Stimulated activated CD8-positive, alpha-beta memory T cell treated with anti-CD3 and anti-CD28 coated beads, Interleukin-7, amount 100 ng/mL, for 1 hour (primary cell): ENCODE results near the gene KLHL22.

ENCODE experiments used
- DNase-seq, 2 donors: peaks; one replicate each; pipeline ENCODE4 v3.0.0-alpha.2; 2020; ENCODE audit warnings: low read depth in 2 of 2

The KLHL22 gene

DNA sequence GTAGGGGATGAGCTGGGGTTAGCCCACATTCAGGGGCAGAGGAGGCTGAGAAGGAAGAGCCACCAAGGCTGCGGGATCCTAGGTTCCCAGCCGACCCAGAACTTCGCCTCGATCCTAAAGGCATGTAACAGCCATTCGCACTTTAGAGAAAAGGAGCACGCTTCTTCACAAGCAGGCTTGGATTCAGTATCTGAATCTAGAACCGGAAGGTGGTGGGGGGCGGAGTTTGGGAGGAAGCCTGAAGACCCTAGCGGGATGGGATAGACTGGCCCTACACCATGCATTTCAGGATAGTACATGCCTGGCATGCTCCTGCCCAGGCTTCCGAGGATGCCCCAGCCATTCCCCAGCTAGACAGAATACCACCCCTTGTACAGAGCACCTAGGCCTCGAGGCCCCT lies 62.4 kb downstream of the KLHL22 start:
- DNase-seq, result no peak

DNA sequence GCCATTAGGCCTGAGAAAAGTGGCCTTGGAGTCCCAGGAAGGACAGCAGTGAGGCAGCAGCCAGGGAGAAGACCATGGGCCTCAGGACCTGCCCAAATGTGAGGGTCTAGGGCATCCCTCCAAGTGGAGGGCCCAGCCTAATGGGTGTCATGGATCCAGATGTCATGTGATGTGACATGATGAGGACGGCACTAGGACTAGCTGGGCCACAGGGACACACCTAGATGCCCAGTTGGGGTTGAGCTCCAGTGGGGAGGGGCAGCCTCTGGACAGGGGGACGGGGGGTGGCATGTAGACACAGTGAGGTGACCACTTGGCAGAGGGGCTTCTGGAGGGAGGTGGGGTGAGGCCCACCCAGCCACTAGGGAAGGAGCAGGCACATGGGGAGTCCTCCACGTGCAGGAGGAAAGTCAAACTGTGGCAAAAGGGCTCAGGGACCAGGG lies 63.3 kb downstream of the KLHL22 start:
- DNase-seq, result no peak

DNA sequence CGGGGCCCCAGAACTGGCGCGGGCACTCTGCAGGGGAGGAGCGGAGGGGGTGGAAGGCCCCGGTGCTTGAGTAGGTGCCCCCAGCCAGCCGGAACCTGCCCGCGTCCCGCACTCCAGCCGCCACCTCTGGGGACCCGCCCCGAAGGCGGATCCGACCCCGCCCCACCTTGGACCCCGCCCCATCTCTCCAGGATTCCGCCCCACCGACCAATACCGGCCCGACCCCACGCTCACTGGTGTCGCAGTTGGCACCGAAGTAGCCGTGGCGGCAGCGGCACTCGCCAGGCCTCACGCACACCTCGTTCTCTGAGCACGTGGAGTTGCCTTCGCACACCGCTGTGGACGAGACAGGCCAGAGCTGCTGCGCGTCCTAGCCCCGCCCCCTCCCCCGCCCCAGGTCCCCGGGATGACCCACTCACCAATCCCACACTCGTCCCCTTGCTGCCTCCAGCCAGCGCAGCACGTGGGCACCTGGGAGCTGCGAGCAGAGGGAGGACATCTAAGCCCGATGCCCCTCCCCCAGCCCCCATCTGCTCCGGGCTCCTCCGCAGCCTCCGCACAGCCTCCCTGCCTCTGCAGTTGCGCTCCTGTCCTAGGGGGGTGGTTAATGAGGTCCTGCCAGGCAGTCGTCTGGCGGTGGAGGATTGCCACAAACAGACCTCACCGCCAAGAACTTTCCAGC lies 63.9 kb downstream of the KLHL22 start:
- no peak for DNase-seq

DNA sequence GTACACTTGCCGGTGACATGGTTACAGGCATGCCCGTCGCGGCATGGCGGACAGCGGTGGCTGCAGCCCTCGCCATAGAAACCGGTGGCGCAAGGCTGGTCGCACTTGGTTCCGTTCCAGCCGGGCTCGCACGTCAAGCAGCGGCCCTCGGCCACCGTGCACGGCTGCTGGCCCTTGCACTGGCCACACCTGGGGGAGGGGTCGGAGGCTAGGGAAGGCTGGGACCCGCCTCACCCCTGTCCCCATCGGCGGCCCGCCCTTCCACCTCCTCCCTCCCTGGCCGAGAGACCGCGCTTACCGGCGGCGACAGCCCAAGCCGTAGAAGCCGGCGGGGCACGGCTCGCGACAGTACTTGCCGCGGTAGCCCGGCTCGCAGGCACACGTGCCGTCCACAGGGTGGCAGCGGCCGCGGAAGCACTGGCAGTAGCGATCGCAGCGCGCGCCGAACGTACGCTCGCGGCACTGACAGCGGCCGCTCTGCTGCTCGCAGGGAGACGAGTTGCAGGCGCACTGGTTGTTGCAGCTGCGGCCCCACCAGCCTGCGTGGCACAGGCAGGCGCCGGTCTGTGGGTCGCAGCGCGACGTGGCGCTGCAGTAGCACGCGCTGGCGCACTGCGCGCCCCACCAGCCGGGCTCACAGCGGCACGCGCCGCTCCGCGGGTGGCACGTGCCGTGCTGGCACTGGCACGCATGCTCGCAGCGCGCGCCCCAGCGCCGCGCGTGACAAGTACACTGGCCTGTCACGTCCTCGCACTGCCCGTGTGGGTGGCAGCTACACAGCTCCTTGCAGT lies 64.7 kb downstream of the KLHL22 start:
- DNase-seq, result no peak

DNA sequence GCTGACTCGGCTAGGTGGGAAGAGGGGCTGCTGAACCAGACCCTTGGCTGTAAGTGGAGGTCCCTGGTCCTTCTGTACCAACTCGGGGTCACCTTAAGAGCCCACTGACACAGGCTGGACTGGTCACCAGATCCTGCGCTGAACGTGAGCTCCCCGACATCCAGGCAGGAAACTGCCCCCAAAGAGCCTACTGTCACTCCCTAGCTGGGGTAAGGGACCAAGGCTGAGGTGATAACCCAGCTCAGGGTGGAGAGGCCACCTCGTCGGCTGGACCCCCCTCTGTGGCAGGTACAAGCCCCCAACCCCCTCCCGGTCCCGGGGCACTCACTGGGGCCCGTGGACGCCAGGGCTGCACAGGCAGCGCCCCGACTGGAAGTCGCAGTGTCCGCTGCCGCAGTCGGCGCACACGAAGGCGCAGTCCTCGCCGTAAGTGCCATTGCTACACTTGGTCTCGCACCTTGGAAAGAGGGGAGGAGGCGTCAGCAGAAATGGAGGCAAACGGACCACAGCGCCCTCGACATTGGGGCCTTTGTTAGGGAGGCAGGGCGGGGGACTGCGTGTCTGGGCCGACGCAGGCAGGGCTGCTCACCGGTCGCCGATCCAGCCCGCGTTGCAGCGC lies 65.4 kb downstream of the KLHL22 start:
- no peak for DNase-seq

DNA sequence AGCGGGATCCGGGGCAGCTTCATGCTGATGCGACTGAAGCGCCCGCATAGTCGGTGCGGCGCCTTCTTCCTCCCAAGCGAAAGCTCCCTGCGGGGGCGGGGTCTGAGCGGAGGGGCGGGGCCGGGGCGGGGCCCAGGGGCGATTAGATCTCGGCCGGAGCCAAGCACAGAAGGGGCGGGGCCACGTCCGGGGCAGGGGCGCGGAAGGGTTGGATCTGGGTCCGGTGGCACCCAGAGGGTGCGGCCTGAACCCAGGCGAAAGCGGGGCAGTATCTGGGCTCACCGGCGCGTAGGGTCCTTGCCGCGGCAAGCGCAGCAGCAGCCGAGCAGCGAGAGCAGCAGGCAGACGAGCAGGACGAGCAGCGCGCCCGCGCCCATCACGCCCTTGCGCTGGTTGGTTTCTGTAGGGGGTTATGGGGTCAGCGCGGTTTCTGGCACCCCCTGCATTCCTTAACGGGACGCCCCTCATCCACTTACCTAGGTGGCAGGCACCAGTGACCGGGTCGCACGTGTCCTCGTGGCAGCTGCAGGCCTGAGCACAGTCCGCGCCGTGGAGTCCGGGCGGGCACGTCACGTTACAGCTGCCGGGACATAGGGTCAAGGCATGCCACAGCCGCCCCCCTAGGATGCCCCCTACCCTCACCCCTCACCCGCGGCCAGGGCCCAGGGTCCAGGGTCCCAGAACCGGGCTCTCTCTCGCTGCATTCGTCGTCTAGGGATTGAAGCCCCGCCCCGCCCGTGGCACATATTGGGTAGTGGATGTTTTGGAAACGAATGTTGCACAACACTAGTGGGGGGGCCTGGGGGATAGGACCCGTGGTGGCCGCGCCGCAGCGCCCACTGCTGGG lies 66.1 kb downstream of the KLHL22 start:
- DNase-seq, result peak; percentile 63 to 68

DNA sequence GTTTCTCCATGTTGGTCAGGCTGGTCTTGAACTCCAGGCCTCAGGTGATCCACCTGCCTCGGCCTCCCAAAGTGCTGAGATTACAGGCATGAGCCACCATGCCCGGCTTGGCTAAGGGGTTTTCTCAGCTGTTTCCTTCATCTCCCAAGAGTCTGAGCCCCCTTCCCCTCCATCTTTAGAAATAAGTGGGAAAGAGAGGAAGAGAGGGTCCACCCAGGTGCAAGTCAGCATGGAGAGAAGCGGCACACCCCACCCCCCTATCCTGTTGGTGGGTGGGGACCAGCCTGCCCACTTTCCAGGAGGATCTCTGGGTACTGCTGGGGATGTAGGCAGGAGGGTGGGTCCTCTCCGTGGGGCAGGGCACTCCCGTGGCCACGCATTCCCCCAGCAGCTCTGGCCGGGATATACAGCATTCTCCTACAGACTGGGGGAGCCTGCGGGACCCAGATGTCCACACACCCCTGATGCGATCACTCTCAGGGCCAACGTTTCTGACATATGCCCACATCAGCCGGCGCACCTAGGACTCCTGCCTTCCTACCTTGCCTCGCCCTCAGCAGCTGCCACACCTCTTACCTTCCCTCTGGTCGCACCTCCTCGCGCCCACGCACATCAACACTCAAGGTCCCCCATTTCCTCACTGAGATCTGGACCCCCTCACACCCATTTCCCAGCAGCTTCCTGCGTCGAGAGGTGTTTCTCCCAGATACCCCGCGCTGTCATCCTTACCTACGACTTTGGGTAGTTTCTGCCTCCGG lies 66.9 kb downstream of the KLHL22 start:
- no peak for DNase-seq

DNA sequence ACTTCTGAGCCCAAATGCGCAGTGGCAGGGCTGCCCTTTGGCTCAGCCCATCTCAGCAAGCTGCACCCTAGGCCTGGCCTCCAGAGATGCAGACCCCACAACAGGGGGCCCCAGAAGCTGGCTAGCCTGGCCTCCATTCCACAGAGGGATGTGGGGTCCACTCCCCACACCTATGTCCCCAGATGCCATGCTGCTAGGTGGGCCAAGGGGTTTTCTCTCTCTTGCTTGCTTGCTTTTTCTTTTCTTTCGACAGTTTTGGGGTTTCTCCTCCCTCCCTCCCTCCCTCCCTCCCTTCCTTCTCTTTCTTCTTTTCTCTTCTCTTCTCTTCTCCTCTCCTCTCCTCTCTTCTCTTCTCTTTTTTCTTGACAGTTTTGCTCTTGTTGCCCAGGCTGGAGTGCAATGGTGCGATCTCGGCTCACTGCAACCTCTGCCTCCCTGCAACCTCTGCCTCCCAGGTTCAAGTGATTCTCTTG lies 67.6 kb downstream of the KLHL22 start:
- DNase-seq, result no peak

DNA sequence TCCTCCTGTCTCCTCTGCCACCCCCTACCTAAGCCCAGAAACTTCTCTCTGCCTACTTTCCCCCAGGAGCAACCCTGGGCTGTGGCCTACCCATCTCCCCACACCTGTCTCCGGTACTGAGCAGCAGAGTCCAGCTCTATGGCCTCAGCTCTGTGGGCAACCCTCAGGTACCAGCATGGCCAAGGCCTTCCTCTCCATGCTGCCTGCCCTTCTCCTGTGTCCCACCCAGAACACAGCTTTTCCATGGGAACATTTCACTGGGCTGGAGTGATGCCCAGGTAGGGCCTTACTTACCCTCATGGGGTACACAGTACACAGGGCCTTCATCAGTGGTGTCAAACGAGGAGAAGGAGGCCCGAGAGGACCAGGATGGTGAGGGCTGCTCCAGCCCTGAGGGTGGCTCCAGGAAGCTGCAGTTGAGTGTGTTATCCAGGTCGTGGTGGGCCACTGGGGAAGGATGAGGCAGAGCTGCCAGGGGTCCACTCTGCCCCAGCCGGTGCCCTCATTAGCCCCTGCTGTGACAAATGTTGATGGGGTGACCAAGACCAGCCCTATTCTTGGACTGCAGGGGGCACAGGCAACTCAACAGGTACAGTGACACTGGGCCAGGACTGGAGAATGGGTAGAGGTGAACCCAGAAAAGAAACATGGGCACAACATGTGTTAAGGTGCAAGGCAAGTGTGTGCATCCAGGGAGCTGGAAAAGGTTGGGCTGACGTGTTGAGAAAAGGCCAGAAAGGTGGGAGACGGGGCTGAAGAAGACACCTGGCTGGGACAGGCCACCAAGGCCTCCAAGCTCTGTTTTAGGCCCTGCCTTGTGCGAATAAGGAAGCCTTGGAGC lies 68.3 kb downstream of the KLHL22 start:
- no peak for DNase-seq

DNA sequence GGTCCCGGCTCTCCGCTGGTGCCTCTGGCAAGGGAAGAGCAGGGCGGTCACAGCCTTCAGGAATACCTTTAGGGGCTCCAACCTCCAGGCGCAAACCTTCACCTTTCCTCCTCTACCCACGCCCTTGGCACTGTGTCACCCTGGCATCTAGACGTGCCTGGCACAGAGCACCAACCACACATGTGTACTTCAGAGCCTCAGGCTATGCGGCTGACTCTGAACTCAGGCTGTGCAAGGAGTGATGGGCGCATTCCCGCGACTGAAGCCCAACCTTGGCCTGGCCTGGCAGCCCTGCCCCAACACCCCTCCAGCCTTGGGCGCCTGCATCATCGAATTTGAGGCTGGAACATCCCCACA lies 69.4 kb downstream of the KLHL22 start:
- DNase-seq, result no peak

DNA sequence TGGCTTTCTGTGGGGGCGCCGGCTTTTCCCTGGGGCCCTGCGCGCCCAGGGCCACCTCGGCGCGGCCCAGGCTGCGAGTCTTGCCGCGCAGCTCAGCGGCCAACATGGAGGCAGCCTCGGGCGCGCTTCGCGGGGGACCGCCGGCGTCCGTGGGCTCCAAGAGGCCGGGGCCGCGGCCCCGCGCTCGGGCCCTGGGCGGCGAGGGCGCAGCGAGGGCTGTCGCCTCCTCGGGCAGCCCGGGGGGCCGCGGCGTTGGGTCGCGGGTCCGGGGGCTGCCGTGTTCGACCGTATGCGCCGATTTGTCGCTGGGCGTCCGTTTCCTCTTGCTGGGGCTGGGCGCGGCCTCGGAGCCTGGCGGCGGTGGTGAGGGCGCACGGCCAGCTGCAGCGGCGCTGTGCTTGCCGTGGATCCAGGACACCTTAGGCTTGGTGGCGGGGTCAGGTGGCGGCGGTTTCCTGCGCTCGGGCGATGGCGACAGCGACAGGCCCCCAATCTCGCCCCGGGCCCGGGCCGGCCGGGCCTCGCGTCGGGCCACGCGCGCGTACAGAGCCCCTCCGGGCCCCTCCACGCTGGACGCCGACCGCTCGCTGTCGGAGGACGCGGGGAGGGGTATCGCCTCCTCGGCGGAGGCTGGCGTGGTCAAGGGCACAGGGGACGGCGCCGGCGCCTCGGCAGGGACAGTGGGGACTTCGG lies 69.9 kb downstream of the KLHL22 start:
- DNase-seq, result no peak

DNA sequence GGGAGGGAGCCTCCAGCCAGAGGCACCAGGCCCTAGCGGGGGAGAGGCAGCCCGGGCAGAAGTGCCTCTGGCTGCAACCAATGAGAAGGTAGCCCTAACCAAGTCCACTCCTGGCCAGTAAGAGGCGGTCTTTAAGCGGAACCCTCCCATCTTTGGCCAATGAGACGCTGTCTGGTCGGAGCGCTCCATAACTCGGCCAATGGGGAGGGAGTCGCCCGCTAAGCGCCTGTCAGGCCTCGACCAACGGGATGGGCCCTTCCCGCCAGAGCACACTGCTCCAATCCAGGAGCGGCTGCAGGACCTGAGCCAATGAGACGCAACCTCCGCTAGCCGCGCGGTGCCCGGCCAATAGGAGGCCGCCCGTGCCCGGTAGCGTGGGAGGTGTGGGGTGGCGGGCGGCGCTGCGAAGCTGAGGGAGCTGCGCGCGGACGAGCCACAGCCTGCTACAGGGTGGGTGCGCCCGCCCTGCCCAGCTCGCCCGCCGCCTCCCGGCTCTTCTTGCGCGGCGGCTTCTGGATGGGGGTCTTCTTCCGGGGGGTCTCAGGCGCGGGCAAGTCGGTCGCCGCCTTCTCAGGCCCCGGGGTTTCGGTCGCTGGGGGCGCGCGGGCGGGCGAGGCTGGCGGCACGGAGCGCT lies 70.5 kb downstream of the KLHL22 start:
- DNase-seq, result no peak

DNA sequence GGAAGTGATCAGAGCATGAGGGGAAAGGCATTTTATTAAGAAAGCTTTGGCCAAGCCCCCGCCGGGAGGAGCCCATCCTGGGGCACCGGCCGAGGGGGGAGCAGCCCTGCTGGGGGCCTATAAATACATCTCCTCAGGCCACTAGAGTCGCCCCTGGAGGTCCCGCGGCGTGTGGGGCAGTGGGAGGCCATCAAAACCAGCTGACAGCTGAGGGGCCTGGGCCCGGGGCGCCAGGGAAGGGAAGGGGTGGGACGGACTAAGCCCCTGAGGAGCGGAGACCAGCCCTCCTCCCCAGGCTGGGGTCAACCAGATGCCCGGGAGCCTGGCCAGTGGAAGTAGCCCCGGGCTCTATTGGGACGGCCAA lies 71.0 kb downstream of the KLHL22 start:
- no peak for DNase-seq

DNA sequence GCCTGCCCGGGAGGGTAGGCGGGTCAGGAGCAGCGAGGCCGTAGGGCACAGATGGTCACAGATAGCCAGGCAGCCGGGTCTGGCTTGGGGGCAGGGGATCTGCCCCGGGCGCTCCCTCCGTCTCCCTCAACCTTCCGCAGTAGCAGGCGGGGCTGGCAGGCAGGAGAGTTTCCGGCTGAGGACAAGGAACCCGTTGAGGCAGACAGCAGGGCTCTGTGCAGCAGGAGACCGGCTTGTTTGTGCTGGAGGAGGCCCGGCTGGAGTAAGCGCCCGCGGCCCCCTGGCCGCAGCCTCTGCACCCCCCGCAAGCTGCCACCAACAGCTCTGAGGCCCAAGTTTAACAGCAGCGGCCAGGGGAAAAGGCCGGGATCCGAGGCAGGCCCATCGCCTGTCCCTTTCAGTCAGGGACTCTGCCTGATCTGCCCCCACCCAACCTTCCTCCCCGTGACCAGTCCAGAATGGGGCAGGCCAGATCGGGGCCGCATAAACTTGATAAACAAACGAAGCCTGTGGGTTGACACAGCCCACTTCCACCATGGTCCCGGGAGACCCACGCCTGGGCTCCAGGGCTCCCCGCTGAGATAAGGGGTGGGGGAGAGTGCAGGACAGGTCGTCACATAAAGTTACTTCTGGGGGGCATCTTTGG lies 71.6 kb downstream of the KLHL22 start:
- no peak for DNase-seq

DNA sequence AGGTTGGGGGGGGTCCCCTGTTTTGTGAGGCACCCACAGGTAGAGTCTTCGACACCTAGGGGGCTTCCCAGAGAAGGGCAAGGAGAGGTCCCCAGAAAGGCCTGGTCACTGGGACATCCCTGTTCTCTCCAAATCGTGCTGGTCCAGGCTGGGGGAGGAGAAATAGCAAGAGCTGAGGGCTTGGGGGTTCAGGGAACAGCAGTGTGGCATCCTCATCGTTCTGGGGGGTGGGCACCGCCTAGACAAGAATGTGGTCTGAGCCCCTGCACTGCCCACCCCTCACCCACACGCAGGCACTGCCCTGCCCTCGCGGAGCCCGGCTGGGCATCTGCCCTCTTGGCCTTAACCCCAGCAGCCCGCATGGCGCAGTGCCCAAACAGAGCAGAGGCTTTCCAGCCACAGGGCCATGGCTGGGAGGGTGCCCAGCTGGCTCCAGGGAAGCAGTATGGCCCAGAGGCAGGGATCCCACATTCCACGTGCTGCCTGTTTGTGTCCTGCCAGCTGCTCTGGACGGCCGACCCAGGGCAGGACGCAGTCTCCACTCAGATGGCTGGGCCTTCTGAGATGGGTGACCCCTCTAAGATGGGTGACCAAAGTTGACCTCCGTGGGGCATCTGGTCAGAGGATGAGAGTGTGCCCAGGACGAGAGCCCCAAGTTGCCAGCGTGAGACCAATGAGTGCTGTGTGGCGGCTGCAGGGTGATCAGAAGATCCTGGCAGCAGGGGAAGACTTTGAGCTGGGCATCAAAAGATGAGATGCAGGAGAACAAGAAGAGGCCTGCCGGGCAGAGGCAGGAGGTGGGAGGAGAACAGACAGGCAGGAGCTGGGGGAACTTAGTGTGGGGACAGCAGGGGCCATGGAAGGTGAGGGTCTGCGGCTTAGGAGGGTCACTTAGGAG lies 72.3 kb downstream of the KLHL22 start:
- DNase-seq, result no peak

DNA sequence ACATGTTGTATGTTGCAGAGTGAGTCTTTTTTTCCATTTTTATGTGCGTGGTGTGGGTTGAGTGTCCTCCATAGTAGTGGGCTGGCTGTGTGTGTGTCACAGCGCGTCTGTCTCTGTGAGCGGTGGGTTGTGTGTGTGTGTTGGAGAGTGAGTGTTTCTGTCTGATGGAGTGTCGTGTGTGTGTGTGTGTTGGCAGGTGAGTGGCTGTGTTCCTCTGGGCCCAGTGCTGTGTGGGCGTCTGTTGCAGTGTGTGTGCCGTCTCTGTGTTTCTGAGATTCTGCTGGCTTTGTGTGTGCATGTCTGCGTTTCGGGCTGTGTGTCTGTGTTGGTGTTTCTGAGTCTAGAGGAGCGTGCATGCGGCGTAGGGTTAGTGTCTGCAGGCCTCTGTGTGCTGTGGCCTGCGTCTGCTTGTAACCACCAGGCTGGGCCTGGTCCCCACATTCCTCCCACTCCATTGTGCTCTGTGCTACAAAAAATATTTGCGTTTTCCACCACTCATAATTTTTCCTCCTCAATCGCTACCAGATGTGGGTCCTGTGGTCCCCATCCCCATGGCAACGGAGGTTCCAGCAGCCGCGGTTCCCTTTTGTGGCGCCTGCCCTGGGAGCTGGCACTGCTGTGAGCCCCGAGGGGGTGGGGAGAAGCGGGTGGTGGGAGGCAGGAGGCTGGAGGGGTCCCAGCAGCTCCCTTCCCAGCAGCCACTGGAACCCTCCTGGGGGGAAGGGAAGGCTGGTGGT lies 73.2 kb downstream of the KLHL22 start:
- no peak for DNase-seq

DNA sequence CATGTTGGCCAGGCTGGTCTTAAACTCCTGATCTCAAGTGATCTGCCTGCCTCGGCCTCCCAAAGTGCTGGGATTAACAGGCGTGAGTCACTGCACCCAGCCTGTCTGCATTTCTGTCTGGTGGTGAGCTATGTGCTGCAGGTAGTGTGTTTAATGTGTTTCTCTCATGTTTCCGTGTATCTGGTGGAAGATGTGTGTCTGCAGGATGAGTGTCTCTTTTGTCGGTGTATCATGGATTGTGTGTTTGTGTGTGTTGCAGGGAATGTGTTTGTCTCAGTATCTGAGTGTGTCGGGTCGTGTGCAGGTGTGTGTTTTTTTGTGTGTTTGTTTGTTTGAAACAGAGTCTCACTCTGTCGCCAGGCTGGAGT lies 74.1 kb downstream of the KLHL22 start:
- no peak for DNase-seq
